ENCODE data around the gene ZP2.
"Not testable (repeated sequence)": the region's sequence is repeated elsewhere in the genome, so short reads cannot be mapped to it uniquely, and the experiment has no call there.

The ZP2 gene

GRCh38 chr16:21184834-21185233 is 26.5 kb downstream of the ZP2 start:
- Histone ChIP-seq H3K36me3 (peaks cover 25% of the 10 kb centered on the region), H3K9me3 (ENCODE audit: severe bottlenecking) (no peaks in the 10 kb centered on the region), H3K4me3 (ENCODE audit: low read depth, low read length) (no peak overlapping the region), H3K27me3 (ENCODE audit: insufficient read depth, low read depth, severe bottlenecking) (no peaks in the 10 kb centered on the region), H3K27ac (no peak overlapping the region)
- no peak for TF ChIP-seq CTCF (IDR thresholded peaks at IDR 0.05; ENCODE audit: low read depth, low read length)
- no peak for DNase-seq

- H3K9me3 ChIP-seq (ENCODE audit: severe bottlenecking): no peaks in the 10 kb centered on the region
- H3K36me3 ChIP-seq: peaks cover 29% of the 10 kb centered on the region
- no peaks in the 10 kb centered on the region for H3K27me3 ChIP-seq (ENCODE audit: insufficient read depth, low read depth, severe bottlenecking)
- no peak for DNase-seq
- TF ChIP-seq CTCF (IDR thresholded peaks at IDR 0.05; ENCODE audit: low read depth, low read length): no peak
- H3K27ac ChIP-seq: no peak overlapping the region
- H3K4me3 ChIP-seq (ENCODE audit: low read depth, low read length): no peak overlapping the region
Measured at GRCh38 chr16:21183995-21184394, 27.4 kb downstream of the ZP2 start.

GRCh38 chr16:21179983-21180365 is 31.4 kb downstream of the ZP2 start:
- peaks cover 43% of the 10 kb centered on the region for H3K36me3 ChIP-seq
- no peak overlapping the region for H3K27ac ChIP-seq

GRCh38 chr16:21179126-21179982 is 32.0 kb downstream of the ZP2 start:
- no peaks in the 10 kb centered on the region for H3K27me3 ChIP-seq (ENCODE audit: insufficient read depth, low read depth, severe bottlenecking)
- H3K36me3 ChIP-seq: peaks cover 45% of the 10 kb centered on the region
- no peak overlapping the region for H3K4me3 ChIP-seq (ENCODE audit: low read depth, low read length)
- no peaks in the 10 kb centered on the region for H3K9me3 ChIP-seq (ENCODE audit: severe bottlenecking)
- H3K27ac ChIP-seq: no peak overlapping the region
- TF ChIP-seq CTCF (IDR thresholded peaks at IDR 0.05; ENCODE audit: low read depth, low read length): no peak
- DNase-seq: no peak

More at GRCh38 chr16:21179983-21180365, 31.4 kb downstream of the ZP2 start:
- Histone ChIP-seq H3K9me3 (ENCODE audit: severe bottlenecking) (no peaks in the 10 kb centered on the region), H3K4me3 (ENCODE audit: low read depth, low read length) (no peak overlapping the region), H3K27me3 (ENCODE audit: insufficient read depth, low read depth, severe bottlenecking) (no peaks in the 10 kb centered on the region)
- no peak for DNase-seq
- no peak for TF ChIP-seq CTCF (IDR thresholded peaks at IDR 0.05; ENCODE audit: low read depth, low read length)

- peaks cover 51% of the 10 kb centered on the region for H3K36me3 ChIP-seq
- no peaks in the 10 kb centered on the region for H3K9me3 ChIP-seq (ENCODE audit: severe bottlenecking)
- TF ChIP-seq CTCF (IDR thresholded peaks at IDR 0.05; ENCODE audit: low read depth, low read length): no peak
- H3K4me3 ChIP-seq (ENCODE audit: low read depth, low read length): no peak overlapping the region
- DNase-seq: no peak
- no peak overlapping the region for H3K27ac ChIP-seq
- no peaks in the 10 kb centered on the region for H3K27me3 ChIP-seq (ENCODE audit: insufficient read depth, low read depth, severe bottlenecking)
Measured at GRCh38 chr16:21175397-21175796, 36.0 kb downstream of the ZP2 start.

GRCh38 chr16:21172650-21173049 is 38.7 kb downstream of the ZP2 start:
- no peaks in the 10 kb centered on the region for H3K27me3 ChIP-seq (ENCODE audit: insufficient read depth, low read depth, severe bottlenecking)
- H3K9me3 ChIP-seq (ENCODE audit: severe bottlenecking): no peaks in the 10 kb centered on the region
- no peak overlapping the region for H3K4me3 ChIP-seq (ENCODE audit: low read depth, low read length)
- H3K36me3 ChIP-seq: peaks cover 39% of the 10 kb centered on the region
- H3K27ac ChIP-seq: no peak overlapping the region
- TF ChIP-seq CTCF (IDR thresholded peaks at IDR 0.05; ENCODE audit: low read depth, low read length): no peak
- no peak for DNase-seq

- not testable (repeated sequence) for H3K9me3 ChIP-seq (ENCODE audit: severe bottlenecking); H3K27me3 ChIP-seq (ENCODE audit: insufficient read depth, low read depth, severe bottlenecking); H3K4me3 ChIP-seq (ENCODE audit: low read depth, low read length); H3K27ac ChIP-seq
- H3K36me3 ChIP-seq: peaks cover 44% of the 10 kb centered on the region
- DNase-seq: peak; percentile 55
Measured at GRCh38 chr16:21170116-21170515, 41.3 kb downstream of the ZP2 start.
